Esophagus squamous epithelium (tissue), 4 donors: Measurements from ENCODE around the gene DEPP1.

Experiments used
- POLR2A ChIP-seq, 4 donors: fragments of 450-650 bp; IDR thresholded peaks; one replicate each; pipeline ENCODE4 v1.6.1; 2017; ENCODE audit warnings: antibody characterized with exemption in 4 of 4, mild to moderate bottlenecking in 4 of 4, moderate library complexity in 3 of 4
- TF ChIP-seq, protein P1 (sequence below), 6 experiments: fragments of 450-650 bp in 4 of 6; fragments of 200-600 bp in 2 of 6; sonication (generic) in 2 of 6; IDR thresholded peaks; one replicate each; pipeline ENCODE4 v1.5.1; 2016 to 2019; ENCODE audit warnings: antibody characterized with exemption in 6 of 6, mild to moderate bottlenecking in 4 of 6, moderate library complexity in 4 of 6

DNA sequence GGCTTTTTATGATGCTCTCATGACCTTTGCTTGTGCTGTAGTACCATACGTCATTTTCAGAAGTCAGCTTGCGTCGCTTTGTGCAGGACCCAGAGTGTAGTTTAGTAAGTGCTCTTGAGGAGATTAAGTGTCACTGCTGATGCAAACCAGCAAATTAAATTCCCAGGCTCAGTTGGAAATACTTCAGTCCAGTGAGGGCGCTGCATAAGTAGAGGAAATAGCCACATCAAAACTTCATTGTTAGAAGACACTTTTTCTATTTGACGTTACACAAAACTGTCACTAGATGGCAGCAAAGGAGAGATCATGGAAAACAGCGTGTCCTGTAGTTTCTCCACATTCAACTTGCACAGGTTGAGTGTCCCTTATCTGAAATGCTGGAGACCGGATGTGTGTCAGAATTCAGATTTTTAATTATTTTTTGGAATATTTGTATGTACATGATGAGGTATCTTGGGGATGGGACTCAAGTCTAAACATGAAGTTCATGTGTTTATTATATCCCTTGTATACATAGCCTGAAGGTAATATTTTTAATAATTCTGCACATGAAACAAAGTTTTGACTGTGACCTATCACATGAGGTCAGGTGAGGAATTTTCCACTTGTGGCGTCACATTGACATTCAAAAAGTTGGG, 30.0 kb upstream of the DEPP1 start:
- TF ChIP-seq, protein P1, sequence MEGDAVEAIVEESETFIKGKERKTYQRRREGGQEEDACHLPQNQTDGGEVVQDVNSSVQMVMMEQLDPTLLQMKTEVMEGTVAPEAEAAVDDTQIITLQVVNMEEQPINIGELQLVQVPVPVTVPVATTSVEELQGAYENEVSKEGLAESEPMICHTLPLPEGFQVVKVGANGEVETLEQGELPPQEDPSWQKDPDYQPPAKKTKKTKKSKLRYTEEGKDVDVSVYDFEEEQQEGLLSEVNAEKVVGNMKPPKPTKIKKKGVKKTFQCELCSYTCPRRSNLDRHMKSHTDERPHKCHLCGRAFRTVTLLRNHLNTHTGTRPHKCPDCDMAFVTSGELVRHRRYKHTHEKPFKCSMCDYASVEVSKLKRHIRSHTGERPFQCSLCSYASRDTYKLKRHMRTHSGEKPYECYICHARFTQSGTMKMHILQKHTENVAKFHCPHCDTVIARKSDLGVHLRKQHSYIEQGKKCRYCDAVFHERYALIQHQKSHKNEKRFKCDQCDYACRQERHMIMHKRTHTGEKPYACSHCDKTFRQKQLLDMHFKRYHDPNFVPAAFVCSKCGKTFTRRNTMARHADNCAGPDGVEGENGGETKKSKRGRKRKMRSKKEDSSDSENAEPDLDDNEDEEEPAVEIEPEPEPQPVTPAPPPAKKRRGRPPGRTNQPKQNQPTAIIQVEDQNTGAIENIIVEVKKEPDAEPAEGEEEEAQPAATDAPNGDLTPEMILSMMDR (IDR thresholded peaks at IDR 0.05): peak; percentile 69 to 83 (median 78)
- no peak for TF ChIP-seq POLR2A (IDR thresholded peaks at IDR 0.05)
